Astrocyte of the spinal cord (primary cell): ENCODE data around the gene SAG.

Experiments
- DNase-seq: peaks from one replicate; pipeline ENCODE4 v3.0.0; 2011; ENCODE audit warnings: low read depth, low spot score
- H3K4me3 ChIP-seq: 2 replicates; pipeline ENCODE4 v1.5.1; 2011; ENCODE audit warnings: low read depth, mild to moderate bottlenecking, low read length, moderate library complexity
- in situ Hi-C: cut with HindIII; loops from 2 replicates; pipeline ENCODE4 v1.10.0; 2017; ENCODE audit warnings: low sequenced_read_pairs
- TF ChIP-seq, protein P1 (sequence below): IDR thresholded peaks from 2 replicates; pipeline ENCODE4 v1.5.1; 2012; ENCODE audit warnings: low read depth, mild to moderate bottlenecking, low read length, inconsistent platforms

SAG gene

GRCh38 chr2:233354500-233354924 is 46.9 kb downstream of the SAG start:
- in situ Hi-C loops, result no loop called here
- H3K4me3 ChIP-seq, result peak overlapping the region; percentile 70
- no peak for DNase-seq
- TF ChIP-seq, protein P1, sequence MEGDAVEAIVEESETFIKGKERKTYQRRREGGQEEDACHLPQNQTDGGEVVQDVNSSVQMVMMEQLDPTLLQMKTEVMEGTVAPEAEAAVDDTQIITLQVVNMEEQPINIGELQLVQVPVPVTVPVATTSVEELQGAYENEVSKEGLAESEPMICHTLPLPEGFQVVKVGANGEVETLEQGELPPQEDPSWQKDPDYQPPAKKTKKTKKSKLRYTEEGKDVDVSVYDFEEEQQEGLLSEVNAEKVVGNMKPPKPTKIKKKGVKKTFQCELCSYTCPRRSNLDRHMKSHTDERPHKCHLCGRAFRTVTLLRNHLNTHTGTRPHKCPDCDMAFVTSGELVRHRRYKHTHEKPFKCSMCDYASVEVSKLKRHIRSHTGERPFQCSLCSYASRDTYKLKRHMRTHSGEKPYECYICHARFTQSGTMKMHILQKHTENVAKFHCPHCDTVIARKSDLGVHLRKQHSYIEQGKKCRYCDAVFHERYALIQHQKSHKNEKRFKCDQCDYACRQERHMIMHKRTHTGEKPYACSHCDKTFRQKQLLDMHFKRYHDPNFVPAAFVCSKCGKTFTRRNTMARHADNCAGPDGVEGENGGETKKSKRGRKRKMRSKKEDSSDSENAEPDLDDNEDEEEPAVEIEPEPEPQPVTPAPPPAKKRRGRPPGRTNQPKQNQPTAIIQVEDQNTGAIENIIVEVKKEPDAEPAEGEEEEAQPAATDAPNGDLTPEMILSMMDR, result no peak

- TF ChIP-seq, protein P1, result no peak
- in situ Hi-C loops, result no loop called here
- DNase-seq, result peak; percentile 14
- peak overlapping the region; percentile 70 for H3K4me3 ChIP-seq
Observed at GRCh38 chr2:233354971-233355574, 47.5 kb downstream of the SAG start.

GRCh38 chr2:233355916-233356315 is 48.3 kb downstream of the SAG start:
- in situ Hi-C loops, result no loop called here
- no peak for DNase-seq
- TF ChIP-seq, protein P1, result no peak
- H3K4me3 ChIP-seq, result no peak overlapping the region

GRCh38 chr2:233356546-233357308 is 49.1 kb downstream of the SAG start:
- in situ Hi-C loops, result no loop called here
- no peak overlapping the region for H3K4me3 ChIP-seq
- TF ChIP-seq, protein P1, result no peak
- DNase-seq, result no peak

- DNase-seq, result no peak
- TF ChIP-seq, protein P1, result no peak
- H3K4me3 ChIP-seq, result no peak overlapping the region
- in situ Hi-C loops, result no loop called here
Observed at GRCh38 chr2:233358335-233358734, 50.7 kb downstream of the SAG start.

DNA sequence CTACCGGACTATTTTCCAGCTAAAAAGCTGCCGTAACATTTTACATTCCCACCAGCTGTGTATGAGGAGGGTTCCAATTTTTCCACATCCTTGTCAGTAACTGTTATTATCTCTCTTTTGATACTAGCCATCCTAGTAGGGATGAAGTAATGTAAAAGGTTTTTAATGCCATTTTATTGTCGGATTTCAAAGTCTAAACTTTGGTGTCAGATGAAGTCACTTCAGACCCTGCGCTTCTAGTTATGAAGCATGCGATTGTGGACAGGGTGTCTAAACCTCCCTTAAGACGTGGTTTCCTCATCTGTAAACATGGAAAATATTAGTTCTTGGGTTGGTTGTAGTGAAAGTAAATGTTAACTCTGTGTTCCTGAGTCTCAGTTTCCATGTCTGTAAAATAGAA is 51.3 kb downstream of the SAG start:
- DNase-seq, result no peak
- H3K4me3 ChIP-seq, result no peak overlapping the region
- TF ChIP-seq, protein P1, result no peak
- in situ Hi-C loops, result no loop called here
